ENCODE data around the gene U2AF1L4.

Gene U2AF1L4

DNA sequence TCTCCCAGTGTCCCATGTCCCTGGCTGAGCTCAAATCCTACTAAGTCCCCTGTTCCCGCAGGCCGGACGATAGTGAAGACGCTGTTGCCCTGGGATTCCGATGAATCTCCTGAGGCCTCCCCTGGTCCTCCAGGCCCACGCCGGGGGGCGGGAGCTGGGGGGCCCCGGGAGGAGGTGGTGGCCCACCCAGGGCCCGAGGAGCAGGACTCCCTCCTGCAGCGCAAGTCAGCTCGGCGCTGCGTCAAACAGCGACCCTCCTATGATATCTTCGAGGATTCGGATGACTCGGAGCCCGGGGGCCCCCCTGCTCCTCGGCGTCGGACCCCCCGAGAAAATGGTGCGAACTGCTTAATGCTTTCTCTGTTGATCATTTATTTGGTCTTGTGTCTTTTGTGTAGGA is 21.5 kb downstream of the U2AF1L4 start:
- no peak for DNase-seq

DNA sequence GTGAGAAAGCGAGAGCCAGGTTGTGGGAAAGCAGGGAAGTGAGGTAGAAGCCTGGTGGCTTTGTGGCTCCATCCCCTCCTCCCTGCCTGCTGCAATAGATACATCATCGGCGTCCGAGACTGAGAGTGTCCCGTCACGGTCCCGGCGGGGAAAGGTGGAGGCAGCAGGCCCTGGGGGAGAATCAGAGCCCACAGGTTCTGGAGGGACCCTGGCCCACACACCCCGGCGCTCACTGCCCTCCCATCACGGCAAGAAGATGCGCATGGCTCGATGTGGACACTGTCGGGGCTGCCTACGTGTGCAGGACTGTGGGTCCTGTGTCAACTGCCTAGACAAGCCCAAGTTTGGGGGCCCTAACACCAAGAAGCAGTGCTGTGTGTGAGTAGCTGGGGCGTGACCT is 22.3 kb downstream of the U2AF1L4 start:
- no peak for DNase-seq

DNA sequence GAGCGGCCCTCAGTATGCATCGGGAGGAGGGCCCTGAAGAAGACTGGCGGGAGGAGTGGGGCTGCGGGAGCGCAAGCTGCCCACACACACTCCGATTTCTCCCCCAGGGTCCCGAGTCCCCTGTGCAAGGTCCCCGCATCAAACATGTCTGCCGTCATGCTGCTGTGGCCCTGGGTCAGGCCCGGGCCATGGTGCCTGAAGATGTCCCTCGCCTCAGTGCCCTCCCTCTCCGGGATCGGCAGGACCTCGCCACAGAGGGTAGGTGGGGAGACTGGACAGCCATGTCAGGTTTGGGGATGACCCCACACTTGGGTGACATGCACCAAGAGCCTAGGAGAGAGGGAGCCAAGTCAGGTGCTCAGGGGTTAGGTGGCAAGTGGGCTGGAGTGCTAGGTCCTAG is 22.8 kb downstream of the U2AF1L4 start:
- no peak for DNase-seq

GRCh38 chr19:35721374-35721773 is 23.8 kb downstream of the U2AF1L4 start:
- DNase-seq: no peak

- no peak for DNase-seq
These were observed 24.6 kb downstream of the U2AF1L4 start for GRCh38 chr19:35720648-35721047.

GRCh38 chr19:35720163-35720524 is 25.1 kb downstream of the U2AF1L4 start:
- DNase-seq: no peak

GRCh38 chr19:35719402-35720162 is 25.6 kb downstream of the U2AF1L4 start:
- no peak for DNase-seq

- DNase-seq: peak; percentile 29
These were observed 26.7 kb downstream of the U2AF1L4 start for GRCh38 chr19:35718345-35719041.

DNA sequence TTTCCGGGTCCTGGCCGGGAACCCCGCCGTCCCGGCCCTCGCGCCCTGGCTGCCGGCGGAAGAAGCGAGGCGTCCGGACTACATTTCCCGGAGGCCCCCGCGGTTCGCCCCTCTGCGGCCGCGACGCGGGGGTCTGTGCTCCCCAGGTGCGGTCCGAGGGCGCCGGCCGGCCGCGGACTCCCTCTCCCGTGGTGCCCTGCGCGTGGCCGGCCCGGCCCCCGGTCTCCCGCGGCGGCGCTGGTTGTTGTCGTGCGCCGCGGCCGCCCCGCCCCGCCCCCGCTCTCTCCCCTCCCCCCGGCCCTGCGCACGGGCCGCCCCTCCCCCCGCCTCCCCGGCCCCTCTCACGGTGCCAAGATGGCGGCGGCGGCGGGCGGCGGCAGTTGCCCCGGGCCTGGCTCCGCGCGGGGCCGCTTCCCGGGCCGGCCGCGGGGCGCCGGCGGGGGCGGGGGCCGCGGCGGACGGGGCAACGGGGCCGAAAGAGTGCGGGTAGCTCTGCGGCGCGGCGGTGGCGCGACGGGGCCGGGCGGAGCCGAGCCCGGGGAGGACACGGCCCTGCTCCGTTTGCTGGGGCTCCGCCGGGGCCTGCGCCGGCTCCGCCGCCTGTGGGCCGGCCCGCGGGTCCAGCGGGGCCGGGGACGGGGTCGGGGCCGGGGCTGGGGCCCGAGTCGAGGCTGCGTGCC is 27.4 kb downstream of the U2AF1L4 start, which contains the start of gene KMT2B:
KMT2B (plus strand) TSS at position 339 of the 680 bp plus-strand sequence; CDS start at position 355, 16 bp downstream.
- peak; percentile 65 for DNase-seq

GRCh38 chr19:35716801-35717664 is 28.2 kb downstream of the U2AF1L4 start:
- DNase-seq: peak; percentile 83

DNA sequence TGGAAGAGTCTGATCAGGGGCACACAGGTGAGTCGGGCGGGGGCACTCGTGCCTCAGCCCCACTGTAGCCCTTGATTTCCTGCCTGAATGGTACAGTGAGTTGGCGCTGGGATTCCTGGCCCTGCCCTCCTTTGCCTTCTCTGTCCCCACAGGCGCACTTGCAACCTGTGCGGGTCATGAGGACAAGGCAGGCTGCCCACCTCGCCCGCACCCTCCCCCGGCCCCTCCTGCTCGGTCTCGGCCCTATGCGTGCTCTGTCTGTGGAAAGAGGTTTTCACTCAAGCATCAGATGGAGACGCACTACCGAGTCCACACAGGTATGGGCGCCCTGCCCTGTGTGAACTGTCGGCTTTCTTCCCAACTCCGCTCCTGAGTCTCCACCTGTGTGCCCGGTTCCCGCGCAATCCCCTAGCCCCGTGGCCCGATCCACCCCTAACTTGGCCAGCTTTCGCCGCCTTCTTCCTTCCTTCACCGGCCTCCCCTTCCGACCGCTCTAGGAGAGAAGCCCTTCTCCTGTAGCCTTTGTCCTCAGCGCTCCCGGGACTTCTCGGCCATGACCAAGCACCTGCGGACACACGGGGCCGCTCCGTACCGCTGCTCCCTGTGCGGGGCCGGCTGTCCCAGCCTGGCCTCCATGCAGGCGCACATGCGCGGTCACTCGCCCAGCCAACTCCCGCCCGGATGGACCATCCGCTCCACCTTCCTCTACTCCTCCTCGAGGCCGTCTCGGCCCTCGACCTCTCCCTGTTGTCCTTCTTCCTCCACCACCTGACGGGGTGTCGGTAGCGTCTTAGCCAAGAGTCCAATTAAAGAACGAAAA is 29.0 kb downstream of the U2AF1L4 start:
- DNase-seq: peak; percentile 49

- DNase-seq: no peak
These were observed 29.8 kb downstream of the U2AF1L4 start for GRCh38 chr19:35715355-35715809.

GRCh38 chr19:35714601-35715354 is 30.4 kb downstream of the U2AF1L4 start:
- no peak for DNase-seq

- DNase-seq: no peak
These were observed 31.2 kb downstream of the U2AF1L4 start for GRCh38 chr19:35713904-35714495.

DNA sequence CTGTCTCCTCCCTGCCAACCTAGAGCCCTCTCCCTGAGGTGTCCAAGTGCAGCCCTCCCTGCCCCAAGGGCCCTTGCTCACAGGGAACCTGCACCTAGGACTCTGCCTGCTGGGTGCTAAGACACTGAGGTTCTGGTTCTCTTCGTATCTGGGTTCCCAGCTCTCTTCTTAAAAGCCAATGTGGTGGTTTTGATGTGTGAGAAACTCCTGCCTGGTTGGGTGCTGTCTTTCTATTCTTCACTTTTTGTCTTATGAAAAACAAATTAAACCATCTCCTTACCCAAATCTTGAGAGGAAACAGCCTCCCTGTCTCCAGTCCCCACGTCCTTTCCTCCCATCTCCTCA is 31.7 kb downstream of the U2AF1L4 start:
- no peak for DNase-seq

GRCh38 chr19:35712567-35713505 is 32.4 kb downstream of the U2AF1L4 start:
- no peak for DNase-seq

DNA sequence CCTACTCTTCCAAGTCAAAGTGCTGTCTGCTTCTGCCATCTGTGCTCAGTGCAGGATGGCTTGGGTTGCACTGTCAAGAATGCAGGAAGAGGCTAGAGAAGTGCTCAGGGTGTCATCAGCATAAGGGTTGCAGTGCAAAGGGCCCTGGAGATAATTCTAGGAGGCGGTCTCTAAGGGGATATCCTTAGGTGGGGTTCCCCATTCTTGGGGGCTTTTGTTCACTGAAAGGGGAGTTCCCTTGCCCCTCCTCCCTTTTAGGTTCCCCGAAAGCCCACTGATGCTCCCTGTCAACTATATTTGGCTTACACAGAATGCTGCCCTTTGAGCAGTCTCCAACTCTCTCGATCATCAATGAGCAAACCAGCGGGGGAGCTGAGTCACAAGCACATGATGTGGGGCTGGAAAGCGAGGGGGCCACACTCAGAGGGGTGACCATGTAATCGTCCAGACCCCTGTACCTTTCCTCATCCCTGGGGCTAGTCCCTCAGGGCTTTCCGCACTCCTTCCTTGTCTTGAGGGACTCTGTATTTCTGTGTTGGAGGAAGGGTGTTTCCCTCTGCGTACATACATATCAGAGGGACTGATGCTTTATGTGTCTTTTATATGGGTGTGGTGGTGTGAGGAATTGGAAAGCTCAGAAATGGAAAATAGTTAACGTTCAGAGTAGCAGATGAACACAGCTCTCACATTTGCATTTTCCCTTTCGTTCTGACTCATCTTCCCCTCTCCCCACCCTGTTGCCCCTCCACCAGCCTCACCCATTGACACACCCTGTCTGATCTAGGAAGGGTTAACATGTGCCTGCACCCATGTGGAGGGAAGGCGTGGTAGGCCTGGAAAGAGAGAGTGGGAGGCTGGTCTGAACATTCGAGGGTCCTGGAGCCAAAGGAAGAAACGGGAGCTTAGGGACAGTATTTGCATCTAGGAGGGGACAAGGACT is 34.2 kb downstream of the U2AF1L4 start:
- DNase-seq: no peak

DNA sequence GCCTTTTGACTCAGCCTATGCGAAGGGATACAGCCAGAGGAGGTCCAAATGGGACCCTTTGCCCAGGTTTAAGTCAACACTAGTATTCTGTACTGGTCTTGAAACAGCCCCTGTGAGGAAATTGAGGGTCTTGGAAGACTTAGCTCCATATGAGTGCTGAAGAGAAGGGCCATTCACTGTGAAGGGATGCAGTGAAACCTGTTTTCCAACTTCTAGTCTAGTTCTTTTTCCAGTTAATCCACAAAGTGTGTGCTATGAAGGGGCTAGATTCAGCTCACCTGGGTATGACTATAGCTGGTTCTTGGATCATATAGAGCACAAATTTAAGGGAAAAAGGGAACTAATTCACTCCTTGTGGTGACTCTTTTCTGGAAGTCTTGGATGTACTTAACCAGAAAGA is 36.8 kb downstream of the U2AF1L4 start:
- no peak for DNase-seq

All from kidney glomerular epithelial cell (primary cell).